Cerebellar cortex (tissue), 1 donor: ENCODE measurements around the gene SARM1.

Experiments
- DNase-seq: peaks from one replicate; pipeline ENCODE4 v3.0.0-alpha.2; 2015; ENCODE audit warnings: low spot score

The SARM1 gene

DNA sequence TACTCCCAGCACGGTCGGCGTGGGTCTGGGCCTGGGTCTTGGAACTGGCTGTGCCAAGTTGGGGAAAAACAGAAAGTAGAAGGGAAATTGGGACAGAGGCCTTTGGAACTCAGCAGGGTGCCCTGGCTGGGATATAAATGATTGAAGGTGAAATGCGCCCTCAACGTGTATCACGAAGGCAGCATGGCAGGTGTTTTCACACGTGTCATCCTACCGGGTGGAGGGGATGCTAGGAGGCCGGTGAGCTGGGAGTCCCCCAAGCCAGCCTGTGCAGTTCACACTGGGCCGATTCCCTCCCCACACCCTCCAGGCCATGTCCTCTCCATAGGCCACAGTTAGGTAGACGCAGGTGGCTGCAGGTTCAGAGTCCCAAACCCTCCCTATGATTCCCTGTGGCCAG lies 30.0 kb upstream of the SARM1 start:
- no peak for DNase-seq

DNA sequence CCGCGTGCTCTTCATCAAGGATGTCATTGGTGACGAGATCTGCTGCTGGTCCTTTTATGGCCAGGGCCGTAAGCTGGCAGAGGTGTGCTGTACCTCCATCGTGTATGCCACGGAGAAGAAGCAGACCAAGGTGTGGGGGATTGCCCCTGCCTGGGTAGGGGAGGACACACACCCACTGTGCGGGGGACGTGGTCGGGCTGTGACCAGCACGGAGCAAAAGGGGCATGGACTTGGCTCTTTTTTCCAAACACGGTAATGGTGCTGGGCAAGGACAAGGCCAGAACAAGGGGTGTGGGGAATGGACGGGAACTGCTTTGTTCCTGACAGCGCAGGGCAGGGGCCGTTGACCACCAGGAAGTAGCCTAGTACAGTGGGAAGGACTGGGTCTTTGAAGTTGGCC lies 29.2 kb upstream of the SARM1 start:
- DNase-seq, result no peak

DNA sequence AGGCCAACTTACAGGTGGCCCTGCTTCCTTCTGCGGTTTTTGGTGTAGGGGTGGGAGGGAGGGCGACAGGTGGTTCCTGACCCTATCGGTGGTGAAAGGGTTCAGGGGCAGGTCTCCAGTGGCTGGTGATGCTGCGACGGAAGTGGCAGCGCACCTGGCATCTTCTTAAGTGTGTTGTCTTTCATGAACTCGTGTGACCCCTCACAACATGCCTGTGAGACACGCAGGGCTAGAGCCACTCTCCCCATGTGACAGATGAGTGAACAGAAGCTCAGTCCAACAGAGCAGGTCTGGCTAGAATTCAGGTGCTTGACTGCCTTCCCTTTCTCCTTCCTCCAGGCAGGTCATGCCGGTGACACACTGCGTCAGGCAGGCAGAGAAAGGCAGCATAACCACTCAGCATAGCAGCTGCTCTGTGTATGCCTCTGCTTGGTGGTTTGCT lies 28.0 kb upstream of the SARM1 start:
- no peak for DNase-seq

DNA sequence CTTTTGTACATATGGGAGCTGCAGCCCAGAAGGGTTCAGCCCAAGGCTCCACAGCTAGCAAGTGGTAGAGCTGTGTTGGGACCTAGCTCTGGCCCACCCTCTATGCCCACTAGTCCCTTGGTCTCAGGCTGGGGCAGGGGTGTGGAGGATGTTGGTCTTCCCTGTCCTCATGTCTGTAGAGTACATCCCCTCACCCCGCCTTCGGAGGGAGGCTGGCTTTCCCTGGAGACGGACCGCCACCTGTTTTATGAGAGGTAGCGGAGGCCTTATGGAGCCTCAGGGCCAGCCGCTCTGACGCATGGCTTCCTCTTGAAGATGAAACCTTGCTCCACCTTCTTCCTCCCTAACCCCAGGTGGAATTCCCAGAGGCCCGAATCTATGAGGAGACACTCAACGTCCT lies 27.5 kb upstream of the SARM1 start:
- DNase-seq, result no peak

DNA sequence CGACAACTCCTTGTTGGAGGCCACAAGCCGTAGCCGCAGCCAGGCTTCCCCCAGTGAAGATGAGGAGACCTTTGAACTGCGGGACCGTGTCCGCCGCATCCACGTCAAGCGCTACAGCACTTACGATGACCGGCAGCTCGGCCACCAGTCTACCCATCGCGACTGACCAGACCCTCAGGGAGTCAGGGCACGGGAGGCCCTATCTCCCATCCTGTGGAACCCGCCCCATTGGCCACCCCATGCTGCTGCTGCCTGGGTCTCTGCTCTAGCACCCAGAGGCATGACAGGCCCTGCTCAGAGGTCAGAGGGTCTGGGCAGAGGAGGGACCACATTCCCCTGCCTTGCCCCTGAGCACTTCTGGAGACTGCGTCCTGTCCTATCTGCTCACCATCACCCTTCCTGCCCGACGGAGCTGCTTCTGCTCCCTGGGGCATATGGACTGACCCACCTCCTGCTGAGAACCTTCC lies 27.0 kb upstream of the SARM1 start:
- no peak for DNase-seq

DNA sequence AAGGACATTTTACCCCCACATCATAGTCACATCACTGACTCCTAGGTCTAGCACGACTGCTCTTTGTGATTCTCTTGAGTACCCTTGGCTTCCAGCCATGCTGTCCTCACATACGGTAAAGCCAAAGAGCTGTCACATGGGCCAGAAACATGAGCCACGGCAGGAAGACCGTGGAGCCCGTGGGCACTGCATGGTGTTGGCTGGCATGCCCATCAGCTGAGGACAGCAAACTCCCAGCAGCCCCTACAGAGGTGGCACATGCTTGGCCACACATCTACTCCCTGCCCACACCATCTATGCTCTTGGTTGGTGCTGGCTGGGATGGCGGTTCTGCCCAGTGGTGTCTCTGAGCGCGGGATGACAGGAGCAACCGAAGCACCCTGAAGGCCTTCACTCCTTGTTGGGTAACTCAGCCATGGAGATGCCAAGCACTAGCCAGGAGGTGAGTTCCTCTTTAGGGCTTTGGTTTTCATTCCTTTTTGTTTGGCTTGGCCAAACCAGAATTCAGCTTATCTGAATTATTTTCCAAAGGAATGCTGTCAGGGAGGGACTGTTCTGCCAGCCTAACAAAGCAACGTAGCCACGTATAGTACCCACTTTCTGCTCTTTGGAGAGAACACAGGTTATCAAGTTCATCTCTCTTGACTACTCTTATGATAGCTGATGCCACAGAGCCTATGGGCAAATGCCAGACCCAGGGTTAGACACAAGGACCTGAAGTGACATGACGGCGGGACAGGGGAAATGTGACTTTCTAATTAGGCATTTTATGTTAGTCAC lies 25.9 kb upstream of the SARM1 start:
- no peak for DNase-seq

DNA sequence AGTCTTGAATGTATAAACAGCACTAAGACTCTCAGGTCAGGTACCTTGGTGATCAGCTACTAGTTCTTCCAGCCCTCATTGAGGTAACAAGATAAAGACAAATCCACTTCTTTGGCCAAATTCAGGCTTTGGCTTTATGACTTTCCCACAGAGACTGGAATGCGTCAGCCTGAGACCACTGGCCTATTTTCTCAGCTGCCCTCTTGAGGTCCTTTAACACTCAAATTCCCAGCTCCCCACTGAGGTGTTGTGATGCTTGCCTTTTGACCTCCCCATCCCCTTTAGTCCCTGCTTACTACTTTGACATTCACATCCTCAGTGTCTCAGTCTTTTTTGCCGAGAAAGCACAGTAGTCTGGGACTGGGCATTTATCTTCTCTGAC lies 25.3 kb upstream of the SARM1 start:
- DNase-seq, result no peak

DNA sequence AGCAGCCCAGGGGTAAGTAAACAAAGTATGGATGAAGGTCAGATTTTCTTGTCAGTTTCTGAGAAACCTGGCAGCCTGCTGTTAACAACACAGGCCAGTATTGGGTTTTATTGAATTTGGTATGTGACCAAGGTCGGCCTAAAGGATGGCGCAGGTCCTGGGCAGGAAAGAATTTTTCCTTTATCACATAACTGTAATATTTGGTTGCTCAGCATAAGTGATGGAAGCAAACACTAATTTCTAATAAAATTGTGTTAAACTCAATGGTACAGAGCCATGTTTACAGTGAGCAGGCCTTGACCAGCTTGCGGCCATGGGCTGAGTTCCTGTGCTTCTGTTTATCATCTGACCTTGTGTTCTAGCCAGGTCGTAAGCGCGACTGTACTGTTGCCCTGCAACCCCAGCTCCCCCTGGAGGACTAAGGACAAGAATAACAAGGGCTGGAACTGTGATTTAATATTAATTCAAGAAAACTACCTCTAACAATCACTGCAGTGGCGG lies 24.7 kb upstream of the SARM1 start:
- peak; percentile 24 for DNase-seq

DNA sequence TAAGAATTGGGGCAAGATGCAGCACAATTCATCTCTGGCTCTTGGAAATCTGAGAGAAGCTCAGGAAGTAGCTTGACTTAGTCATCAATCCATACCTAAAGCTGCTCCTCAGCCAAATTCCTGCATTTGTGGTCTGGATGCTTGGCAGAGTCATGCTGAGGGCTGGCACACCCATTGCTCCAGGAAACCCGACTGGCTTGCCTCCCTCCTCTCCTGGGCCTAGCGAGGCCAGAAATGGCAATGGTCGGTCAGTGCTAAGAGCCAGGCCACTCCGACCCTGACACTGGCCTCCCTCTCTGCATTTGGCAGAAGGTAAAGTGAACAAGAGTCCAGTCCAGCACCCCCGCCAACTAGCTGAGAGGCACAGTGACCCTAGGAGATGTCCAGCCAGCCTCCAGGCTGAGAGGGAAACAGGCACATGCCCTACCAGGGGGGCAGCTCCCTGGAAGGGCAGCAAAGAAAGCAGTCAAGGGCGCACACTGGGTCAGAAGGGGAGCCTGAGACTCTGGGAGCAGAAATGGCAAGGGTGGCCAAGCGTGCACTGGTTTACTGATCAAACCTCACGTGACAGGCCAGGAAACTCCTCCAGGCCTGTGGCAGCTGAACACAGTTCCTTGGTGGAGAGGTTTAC lies 24.1 kb upstream of the SARM1 start:
- DNase-seq, result no peak

DNA sequence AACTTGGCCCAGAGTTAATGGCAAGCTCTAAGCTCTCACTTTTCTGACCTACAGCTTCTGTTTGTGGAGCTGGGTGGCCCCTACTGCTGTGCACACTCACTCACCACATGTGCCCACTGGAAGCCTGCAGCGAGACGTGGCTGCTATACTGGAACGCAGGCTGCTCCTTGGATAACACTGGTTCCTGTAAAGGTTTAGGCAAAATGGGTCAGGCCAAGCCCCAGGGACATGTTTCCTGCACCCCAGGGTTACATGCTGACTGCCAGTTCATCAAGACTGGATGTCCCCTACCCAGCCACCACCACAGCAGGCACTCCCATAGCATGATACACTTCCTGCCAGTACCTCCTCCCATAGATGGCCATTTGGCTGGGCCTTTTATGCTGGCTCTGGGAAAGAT lies 22.5 kb upstream of the SARM1 start:
- DNase-seq, result no peak

DNA sequence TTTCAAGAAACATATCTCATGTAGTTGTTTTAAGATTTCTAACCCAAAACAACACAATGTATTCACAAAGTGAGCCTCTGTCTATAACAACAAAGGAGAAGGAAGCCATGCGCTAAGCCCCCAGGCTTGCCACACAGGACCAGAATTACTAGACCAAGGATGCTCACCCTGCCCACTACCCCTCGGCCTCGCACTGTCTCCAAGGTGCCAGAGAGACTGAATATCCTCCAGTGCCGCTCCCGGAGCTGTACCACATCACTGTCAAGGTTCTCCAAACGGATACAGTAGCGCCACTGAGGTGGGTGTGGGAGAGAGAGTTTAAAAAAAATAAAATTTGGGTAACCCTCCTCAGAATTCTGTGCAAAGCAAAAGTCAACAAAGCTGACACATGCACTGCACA lies 21.2 kb upstream of the SARM1 start:
- DNase-seq, result no peak

DNA sequence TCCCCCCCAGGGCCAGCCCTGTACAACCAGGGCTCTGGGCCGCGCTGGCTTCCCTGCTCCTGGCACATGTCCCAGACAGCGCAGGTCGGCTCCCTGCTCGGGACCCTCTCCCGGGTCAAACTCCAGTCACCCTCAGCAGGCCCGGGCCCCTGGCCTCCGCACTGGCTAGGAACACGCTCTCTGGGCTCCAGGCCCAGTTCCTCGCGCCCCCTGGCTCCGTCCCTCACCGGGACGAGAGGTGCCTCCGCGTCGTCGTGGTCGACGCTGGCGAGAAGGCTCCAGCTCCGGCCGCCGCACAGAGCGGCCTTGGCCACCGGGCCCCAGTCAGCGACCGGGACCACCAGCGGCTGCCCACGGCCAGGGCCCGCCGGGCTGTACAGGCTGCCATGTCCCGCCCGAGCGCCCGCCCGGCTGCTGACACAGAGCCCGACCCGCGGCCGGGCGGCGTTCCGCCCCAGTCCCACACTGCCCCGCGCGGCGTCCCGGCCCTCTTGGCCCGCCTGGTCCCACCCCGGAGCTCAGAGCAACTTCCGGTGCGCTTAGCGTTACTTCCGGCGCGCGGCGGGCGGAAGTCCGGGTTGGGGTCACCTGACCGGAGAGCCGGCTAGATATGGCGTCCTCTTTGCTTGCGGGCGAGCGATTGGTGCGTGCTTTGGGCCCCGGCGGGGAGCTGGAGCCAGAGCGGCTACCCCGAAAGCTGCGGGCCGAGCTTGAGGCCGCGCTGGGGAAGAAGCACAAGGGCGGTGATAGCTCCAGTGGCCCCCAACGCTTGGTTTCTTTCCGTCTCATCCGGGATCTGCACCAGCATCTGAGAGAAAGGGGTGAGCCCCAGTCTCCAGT lies 14.2 kb upstream of the SARM1 start, which contains the start of gene POLDIP2:
TSS of gene POLDIP2 (minus strand) at position 467 of the 840 bp plus-strand sequence. CDS start at position 388, 79 bp downstream.
- peak; percentile 92 for DNase-seq

DNA sequence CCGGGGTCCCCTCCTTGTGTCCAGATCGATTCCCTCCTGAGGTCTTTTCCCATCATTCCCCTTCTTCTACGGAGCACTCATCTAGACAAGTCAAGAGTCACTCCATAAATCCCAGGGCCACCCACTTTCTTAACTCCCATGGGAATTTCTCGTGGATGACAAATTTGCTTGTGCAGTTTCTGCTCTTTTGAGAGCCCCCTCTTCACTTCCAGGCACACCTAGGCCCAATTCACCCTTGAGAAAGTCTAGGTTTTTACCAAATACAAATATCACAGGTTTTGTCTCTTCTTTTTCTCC lies 13.6 kb upstream of the SARM1 start:
- no peak for DNase-seq

DNA sequence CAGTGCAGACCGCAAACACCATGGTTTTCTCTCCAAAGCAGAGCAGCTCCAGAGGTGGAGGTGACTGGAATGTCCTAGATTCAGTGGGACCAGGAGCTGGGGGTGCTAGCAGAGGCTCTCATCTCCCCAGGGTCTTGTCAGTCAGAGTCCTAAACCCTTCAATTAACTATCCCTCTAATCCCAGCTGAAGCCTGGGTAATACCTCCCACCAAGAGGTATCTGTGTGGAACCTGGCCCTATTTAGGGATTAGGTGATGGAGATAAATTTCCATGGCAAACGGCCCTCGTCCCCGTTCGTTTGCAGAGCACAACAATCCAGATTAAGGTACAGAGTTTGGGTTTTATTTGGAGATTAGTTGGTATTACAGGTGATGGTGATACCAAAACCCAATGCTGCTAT lies 8.3 kb upstream of the SARM1 start:
- DNase-seq, result no peak

DNA sequence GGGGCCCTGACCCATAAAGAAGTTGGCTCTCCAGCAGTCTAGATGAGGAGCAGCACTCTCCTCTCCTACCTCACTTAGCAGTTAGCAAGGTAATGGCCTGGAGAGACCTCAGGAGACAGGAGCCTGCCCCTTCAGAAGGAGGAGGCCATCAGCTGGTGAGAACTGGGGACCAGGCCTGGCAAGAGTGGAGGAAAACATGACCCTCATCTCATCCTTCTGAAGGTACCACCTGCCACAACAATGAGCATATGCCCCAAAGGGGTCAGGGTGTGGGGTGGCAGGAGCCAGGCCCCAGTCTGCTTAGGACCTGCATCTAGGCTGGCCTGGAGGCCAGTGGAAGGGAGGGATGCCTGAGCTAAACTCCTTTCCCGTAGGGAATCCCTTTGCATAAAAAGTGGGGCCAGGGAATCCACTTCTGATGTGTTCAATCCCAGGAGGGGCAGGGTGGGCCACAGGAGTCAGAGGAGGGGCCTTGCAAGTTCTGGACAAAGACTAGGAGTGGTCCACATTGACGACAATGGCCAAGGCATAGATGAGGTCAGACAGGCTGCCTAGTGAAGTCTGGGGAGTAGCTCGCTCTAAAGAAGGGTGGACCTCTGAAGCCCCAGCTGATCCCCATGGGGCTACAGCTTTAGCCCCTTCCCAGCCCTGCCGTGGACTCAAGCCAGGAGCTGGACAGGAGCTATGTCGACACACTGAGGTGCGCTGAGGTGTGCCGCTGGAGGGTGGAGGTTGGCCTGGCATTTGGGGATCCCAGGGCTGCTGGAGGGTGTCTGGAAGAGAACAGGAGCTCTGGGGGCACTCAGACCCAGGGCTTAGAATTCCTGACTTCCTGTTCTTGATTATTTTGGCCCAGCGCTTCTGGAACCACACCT lies 7.5 kb upstream of the SARM1 start:
- DNase-seq, result no peak

DNA sequence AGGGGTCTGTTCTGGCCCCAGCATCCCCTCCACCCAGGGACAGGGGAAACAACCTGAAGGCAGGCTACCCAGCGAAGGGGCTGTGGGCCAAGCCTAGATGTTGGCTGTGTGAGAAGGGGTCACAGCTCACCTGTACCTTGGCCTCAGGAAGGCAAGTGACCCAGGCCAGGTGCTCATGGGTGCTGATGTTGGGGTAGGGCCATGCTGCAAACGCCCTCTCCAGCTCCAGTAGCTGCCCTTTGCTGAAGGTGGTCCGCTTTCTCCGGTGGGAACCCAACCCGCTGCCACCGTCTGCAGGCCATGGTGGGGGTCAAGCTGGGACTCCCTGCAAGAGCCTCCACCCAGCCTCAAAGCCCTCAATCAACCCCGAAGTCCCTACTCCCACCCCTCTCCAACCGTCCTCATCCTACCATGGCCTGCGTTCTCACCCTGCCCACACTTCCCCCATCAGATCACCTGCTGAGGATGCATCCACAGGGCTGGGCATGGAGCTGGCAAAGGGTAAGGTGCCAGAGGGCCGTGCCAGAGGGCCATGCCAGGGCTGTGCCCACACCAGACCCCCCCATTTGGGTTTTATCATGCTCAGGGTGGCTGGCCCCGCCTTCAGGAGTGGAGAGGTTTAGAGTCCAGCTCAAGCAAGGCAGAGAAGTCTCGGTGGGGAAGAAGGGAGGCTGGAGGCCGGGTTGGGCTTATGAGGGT lies 6.7 kb upstream of the SARM1 start, which contains the start of gene SEBOX:
TSS of gene SEBOX (minus strand) at position 535 of the 699 bp plus-strand sequence. CDS start at position 487, 48 bp downstream.
- DNase-seq, result no peak

DNA sequence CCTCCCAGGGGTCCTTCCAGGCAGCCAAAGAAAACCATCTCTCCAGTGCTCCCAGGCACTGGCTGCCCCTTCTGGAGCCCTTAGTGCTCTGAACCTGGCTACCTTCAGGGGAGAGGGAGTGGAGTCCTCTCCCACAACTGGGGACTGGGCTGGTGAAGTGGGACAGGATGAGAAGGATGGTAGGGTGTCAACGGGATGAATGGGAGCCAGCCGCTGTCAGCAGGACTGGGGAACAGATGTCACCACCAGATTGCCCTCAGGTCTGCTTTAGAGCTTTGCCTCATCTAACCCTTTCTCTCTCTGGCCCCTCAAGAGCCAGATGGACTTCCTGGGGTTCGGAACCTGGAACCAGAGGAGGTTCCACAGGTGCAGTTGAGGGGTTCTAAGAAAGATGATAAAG lies 6.0 kb upstream of the SARM1 start:
- DNase-seq, result no peak

DNA sequence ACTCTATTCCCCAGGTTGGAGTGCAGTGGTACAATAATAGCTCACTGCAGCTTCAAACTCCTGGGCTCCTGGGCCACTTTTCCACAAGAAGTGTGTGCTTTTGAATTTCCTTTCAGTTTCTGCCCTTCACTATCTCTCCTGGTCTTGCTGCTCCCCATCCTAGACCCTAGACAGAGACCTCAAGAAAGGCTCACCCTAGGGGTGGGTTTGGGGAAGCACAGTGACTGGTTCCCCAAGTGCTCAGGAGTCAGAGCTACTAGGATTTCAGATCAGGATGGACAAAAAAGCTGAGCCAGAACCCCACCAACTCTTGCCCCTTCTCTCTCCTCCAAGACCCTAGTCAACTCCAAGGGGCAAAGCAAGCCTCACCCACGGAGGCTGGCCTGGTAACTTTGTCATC lies 4.9 kb upstream of the SARM1 start:
- DNase-seq, result peak; percentile 38

DNA sequence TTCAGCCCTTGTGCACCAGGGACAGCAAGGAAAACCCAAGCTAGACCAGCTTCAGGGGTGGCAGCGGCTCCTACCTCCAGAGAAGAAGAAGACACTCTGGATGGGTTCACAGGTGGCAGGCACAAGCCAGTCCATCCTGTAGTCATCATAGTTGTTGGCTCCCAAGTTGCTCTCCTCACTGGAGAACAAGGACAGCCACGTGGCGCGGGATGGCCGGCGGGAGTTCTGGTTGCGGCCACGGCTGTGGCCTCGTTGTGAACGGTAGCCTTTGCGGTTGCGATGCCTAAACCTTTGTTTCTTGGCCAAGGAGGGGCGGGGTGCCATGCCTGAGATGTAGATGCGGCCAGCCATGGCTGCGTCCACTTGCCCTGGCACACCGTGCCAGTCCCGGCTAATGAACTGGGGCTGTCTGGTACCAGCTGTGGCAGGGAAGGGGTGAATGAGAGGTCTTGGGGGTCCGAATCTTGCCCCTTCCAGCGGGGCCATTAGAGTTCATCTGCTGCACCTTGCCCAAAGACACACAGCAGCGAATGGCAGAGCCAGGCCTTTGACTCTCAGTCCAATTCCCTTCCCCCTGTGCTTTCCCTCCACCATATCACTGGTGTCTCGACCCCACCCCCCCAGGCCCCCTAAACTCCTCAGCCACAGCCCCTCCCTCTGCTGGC lies 3.7 kb upstream of the SARM1 start:
- no peak for DNase-seq

DNA sequence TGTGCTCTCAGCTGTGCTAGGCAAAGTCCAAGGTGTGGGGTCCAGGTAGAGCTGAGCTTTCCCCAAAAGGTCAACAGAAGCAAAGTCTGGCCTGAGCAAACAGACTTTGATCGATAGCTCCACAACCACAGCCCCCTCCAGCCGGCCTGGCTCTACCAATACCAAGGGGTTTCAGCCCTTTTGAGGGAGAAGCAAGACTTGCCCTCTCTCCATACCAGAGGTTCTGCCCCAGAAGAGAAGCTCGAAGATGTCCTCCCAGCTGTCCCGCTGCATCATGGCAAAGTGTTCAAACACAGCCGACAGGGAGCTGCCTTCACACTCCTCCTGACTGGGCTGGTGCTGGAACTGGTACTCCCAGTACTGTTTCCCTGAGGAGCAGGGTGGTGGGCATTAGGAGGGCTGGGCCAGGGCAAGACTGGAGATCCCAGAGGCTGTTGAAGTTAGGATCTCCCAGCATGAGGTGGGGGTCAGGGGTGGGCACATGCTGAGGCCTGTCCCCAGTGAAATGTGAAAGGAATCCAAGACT lies 3.1 kb upstream of the SARM1 start:
- no peak for DNase-seq
